HepG2 (cell line): Measurements from ENCODE around the gene SFI1. TPM values are rescaled to one million over a fixed set of nuclear protein-coding genes. Genes with fewer than 3 reads are reported as not detected.

Experiments used
- ATAC-seq: fragments of 200-7000 bp; cut with Tn5 transposase; 3 replicates; pipeline ENCODE4 v1.9.1; 2020; ENCODE audit warnings: mild to moderate bottlenecking, moderate library complexity
- BruUV-seq: library from RNA; stranded (reverse); fragments of 400-500 nt; replicated peaks from 2 replicates; lab custom pipeline; 2021; lab: Mats Ljungman, UMichigan
- CTCF ChIA-PET: fragments of 300-600 bp; formaldehyde crosslinking; extraction: SDS; loops from one replicate; lab custom pipeline; 2021; ENCODE audit warnings: low total read pairs, inconsistent platforms, low intra/inter-chr PET ratio; lab: Yijun Ruan, JAX
- POLR2A ChIA-PET: fragments of 350-600 bp; sonication (Branson Sonifier 250); formaldehyde crosslinking; loops from one replicate; lab custom pipeline; 2020; ENCODE audit warnings: antibody characterized with exemption, inconsistent platforms; lab: Yijun Ruan, JAX
- DNase-seq: peaks from one replicate; pipeline ENCODE4 v3.0.0-alpha.2; 2015; ENCODE audit warnings: low spot score
- FAIRE-seq: peaks from 3 replicates; lab custom pipeline; 2011; peaks lifted over from hg19 to GRCh38; lab: Jason Lieb, UNC
- H2AFZ ChIP-seq: one replicate; pipeline ENCODE4 v1.6.1; 2011; ENCODE audit warnings: low read length, inconsistent platforms
- H3K27ac ChIP-seq: fragments of 300-600 bp; 3 replicates; pipeline ENCODE4 v1.8.0; 2011; ENCODE audit warnings: mixed run types, mild to moderate bottlenecking, mixed read lengths, low read length, inconsistent platforms; ENCODE audit not compliant: insufficient read depth; ENCODE audit errors: extremely low read length
- H3K27me3 ChIP-seq, 2 experiments: fragments of 200-600 bp in 1 of 2; 2 replicates in 1 of 2; 3 replicates in 1 of 2; pipeline versions ENCODE4 v1.6.0 to v1.8.0; 2011; ENCODE audit warnings: low read length in 2 of 2, mild to moderate bottlenecking in 2 of 2, moderate library complexity in 2 of 2, inconsistent platforms in 1 of 2; ENCODE audit not compliant: insufficient read depth in 2 of 2, control insufficient read depth in 1 of 2
- H3K36me3 ChIP-seq, 2 experiments: fragments of 200-600 bp in 1 of 2; replicated peaks in 1 of 2; 2 replicates in 1 of 2; 3 replicates in 1 of 2; pipeline versions ENCODE4 v1.5.1 to v1.8.0; 2011; ENCODE audit warnings: low read length in 2 of 2, inconsistent platforms in 1 of 2; ENCODE audit not compliant: insufficient read depth in 2 of 2, control insufficient read depth in 1 of 2
- H3K4me1 ChIP-seq: 2 replicates; pipeline ENCODE4 v1.5.1; 2012; ENCODE audit warnings: low read length, inconsistent platforms; ENCODE audit not compliant: insufficient read depth
- H3K4me2 ChIP-seq: 2 replicates; pipeline ENCODE4 v1.6.0; 2011; ENCODE audit warnings: low read depth, low read length, inconsistent platforms
- H3K4me3 ChIP-seq, 3 experiments: fragments of 200-600 bp in 1 of 3; sonication (generic), shearing (Covaris generic) in 1 of 3; replicated peaks in 1 of 3; 2 replicates each; pipeline ENCODE4 v1.5.1; 2011 to 2016; ENCODE audit warnings: low read length in 3 of 3, inconsistent platforms in 2 of 3, low read depth in 2 of 3, mild to moderate bottlenecking in 2 of 3, control low read depth in 1 of 3, mixed read lengths in 1 of 3; ENCODE audit not compliant: insufficient read depth in 1 of 3
- H3K79me2 ChIP-seq: one replicate; pipeline ENCODE4 v1.6.1; 2011; ENCODE audit warnings: low read length, inconsistent platforms; ENCODE audit not compliant: insufficient read depth
- H3K9ac ChIP-seq: 2 replicates; pipeline ENCODE4 v1.6.0; 2011; ENCODE audit warnings: mild to moderate bottlenecking, low read depth, low read length, inconsistent platforms; ENCODE audit not compliant: insufficient read depth
- H3K9me3 ChIP-seq: 2 replicates; pipeline ENCODE4 v1.5.1; 2012; ENCODE audit warnings: mild to moderate bottlenecking, low read length
- H4K20me1 ChIP-seq: 2 replicates; pipeline ENCODE4 v1.6.0; 2011; ENCODE audit warnings: inconsistent platforms, mild to moderate bottlenecking, low read length, moderate library complexity; ENCODE audit not compliant: insufficient read depth
- DNMT1 ChIP-seq: sonication (generic); formaldehyde crosslinking; IDR thresholded peaks from 2 replicates; pipeline ENCODE4 v1.5.1; 2020; ENCODE audit warnings: mild to moderate bottlenecking, missing genetic modification reagents
- FOXM1 ChIP-seq: sonication (generic); formaldehyde crosslinking; IDR thresholded peaks from 2 replicates; pipeline ENCODE4 v1.5.0; 2020; ENCODE audit warnings: missing genetic modification reagents
- HNF1B ChIP-seq: sonication (generic); formaldehyde crosslinking; IDR thresholded peaks from 2 replicates; pipeline ENCODE4 v1.5.1; 2020; ENCODE audit warnings: mild to moderate bottlenecking, moderate library complexity, missing genetic modification reagents
- IKZF5 ChIP-seq: IDR thresholded peaks from 2 replicates; pipeline ENCODE4 v1.6.1; 2018; ENCODE audit warnings: missing genetic modification reagents, mild to moderate bottlenecking, missing compliant biosample characterization
- KAT2B ChIP-seq: fragments of 150-350 bp; IDR thresholded peaks from 2 replicates; pipeline ENCODE4 v1.6.1; 2014; ENCODE audit warnings: low read depth, low read length, borderline replicate concordance
- NFE2L2 ChIP-seq: fragments of 150-350 bp; IDR thresholded peaks from 2 replicates; pipeline ENCODE4 v1.6.1; 2014; ENCODE audit warnings: low read length
- RARA ChIP-seq: IDR thresholded peaks from 2 replicates; pipeline ENCODE4 v1.6.1; 2016; ENCODE audit warnings: missing genetic modification reagents, missing compliant biosample characterization
- SIN3A ChIP-seq: IDR thresholded peaks from 2 replicates; pipeline ENCODE4 v1.6.1; 2011; ENCODE audit warnings: low read depth, mild to moderate bottlenecking, control low read depth, low read length, borderline replicate concordance
- SOX6 ChIP-seq, 2 experiments: fragments of 450-650 bp in 1 of 2; sonication (generic) in 1 of 2; formaldehyde crosslinking in 1 of 2; IDR thresholded peaks; 2 replicates each; pipeline versions ENCODE4 v1.4.0 to v1.6.1; 2017 to 2020; ENCODE audit warnings: antibody characterized with exemption in 1 of 2, mild to moderate bottlenecking in 1 of 2, missing genetic modification reagents in 1 of 2
- ZNF318 ChIP-seq: sonication (generic); formaldehyde crosslinking; IDR thresholded peaks from 2 replicates; pipeline ENCODE4 v1.4.0; 2020; ENCODE audit warnings: mild to moderate bottlenecking, missing genetic modification reagents
- WGBS: methylation state at CpG from one replicate; pipeline ENCODE4 v1.1.6; 2017; ENCODE audit warnings: low lambda C conversion rate; 5-methylcytosine and 5-hydroxymethylcytosine counted together
- in situ Hi-C: cut with HindIII; loops from 2 replicates; pipeline ENCODE4 v1.10.0; 2017; ENCODE audit warnings: low pct_unique_long_range_greater_than_20kb; ENCODE audit not compliant: extremely low pct_ligation_motif_present
- intact Hi-C: fragments of 100-400 bp; cut with micrococcal nuclease; formaldehyde crosslinking; loops from one replicate; pipeline ENCODE4 v1.10.0; 2022; ENCODE audit not compliant: unreplicated experiment
- polyA plus RNA-seq, 8 experiments: library from polyadenylated mRNA; depleted of rRNA in 3 of 8; stranded (reverse) in 7 of 8; unstranded in 1 of 8; fragments of >200 nt; fragmentation: Illumina TruSeq in 4 of 8; extraction: Trizol in 4 of 8; gene quantifications; 2 replicates each; pipeline versions ENCODE4 v1.2.1 to v1.2.3, GENCODE V29; 2011 to 2016; ENCODE audit warnings: low read depth in 4 of 8, missing spikeins in 1 of 8, mixed read lengths in 1 of 8; ENCODE audit not compliant: insufficient read depth in 1 of 8
- total RNA-seq, 5 experiments: library from RNA; depleted of rRNA; stranded (reverse); fragments of >200 nt; fragmentation: Illumina TruSeq; extraction: Trizol; gene quantifications; 2 replicates each; pipeline ENCODE4 v1.2.3, GENCODE V29; 2016; ENCODE audit warnings: low read depth in 1 of 5

Gene SFI1
- total and polyA plus RNA-seq, 2 of the 13 experiments (the other 11 are each of a cell fraction or from before 2014, with no cell fraction given), result 20.5 to 40.1 TPM

GRCh38 chr22:31579835-31580242 is 83.5 kb downstream of the SFI1 start (continued):
- TF ChIP-seq IKZF5 (CRISPR knock-in tag), result peak; percentile 91
- TF ChIP-seq KAT2B, result no peak
- TF ChIP-seq HNF1B (CRISPR knock-in tag), result no peak
- TF ChIP-seq, all 625 proteins: peak for 192

GRCh38 chr22:31583861-31584485 is 87.6 kb downstream of the SFI1 start:
- intact Hi-C loops, result no loop called here
- ATAC-seq (no peak; the same call in 2 of the 3 replicates), DNase-seq (no peak), FAIRE-seq (no peak)
- ChIA-PET CTCF (no interaction called here), POLR2A (no interaction called here)
- in situ Hi-C loops, result no loop called here
- Histone ChIP-seq H3K9me3 (0 out of 2 replicates have a peak, but pooled peaks cover 5% of the 10 kb centered on the region), H3K9ac (0 out of 2 replicates have a peak overlapping the region, but pooled peaks have one; percentile 10), H3K36me3 (no peaks in the 10 kb centered on the region), H3K27me3 (no peaks in the 10 kb centered on the region), H3K27ac (peak overlapping the region; percentile 44), H4K20me1 (no peaks in the 10 kb centered on the region), H3K79me2 (no peaks in the 10 kb centered on the region), H3K4me2 (peak overlapping the region; percentile 21), H3K4me3 (no peak overlapping the region), H3K4me1 (peaks cover 98% of the 10 kb centered on the region), H2AFZ (no peak overlapping the region)
- BruUV-seq, result no TSS peak
- 73% methylated on average over 3 of the region's 3 CpGs for WGBS
- TF ChIP-seq RARA (CRISPR knock-in tag) (peak; percentile 52; the same call in 1 of the 2 replicates), FOXM1 (CRISPR knock-in tag) (no peak), ZNF318 (CRISPR knock-in tag) (no peak), DNMT1 (CRISPR knock-in tag) (no peak), NFE2L2 (no peak), SIN3A (no peak), SOX6 (IDR thresholded peaks at IDR 0.05) (no peak), SOX6 (CRISPR knock-in tag; IDR thresholded peaks at IDR 0.05) (no peak)
